Dermis microvascular lymphatic vessel endothelial cell (primary cell): Measurements from ENCODE around the gene ADAMTSL1. TPM values are rescaled to one million over a fixed set of nuclear protein-coding genes. Genes with fewer than 3 reads are reported as not detected.

Source experiments
- DNase-seq, 2 donors: peaks; one replicate each; pipeline versions ENCODE4 v3.0.0 to v3.0.0-alpha.2; 2010; ENCODE audit warnings: low read depth in 2 of 2
- total RNA-seq: library from RNA; depleted of rRNA; stranded (reverse); fragments of >200 nt; gene quantifications from 2 replicates; pipeline ENCODE4 v1.2.1, GENCODE V29; 2014

ADAMTSL1 gene
- total RNA-seq, 1 donor from 2014 or later = 9.1 TPM

- DNase-seq = no peak
Observed at GRCh38 chr9:18548456-18548855, 74.5 kb downstream of the ADAMTSL1 start.

- DNase-seq = no peak
Observed at GRCh38 chr9:18549772-18550171, 75.8 kb downstream of the ADAMTSL1 start.

GRCh38 chr9:18550286-18550685 lies 76.3 kb downstream of the ADAMTSL1 start:
- no peak for DNase-seq

GRCh38 chr9:18554244-18554643 lies 80.3 kb downstream of the ADAMTSL1 start:
- no peak for DNase-seq

- DNase-seq = peak in 1 of 2 donors; percentile 58
Observed at GRCh38 chr9:18555105-18555883, 81.3 kb downstream of the ADAMTSL1 start.

GRCh38 chr9:18564018-18564880 lies 90.3 kb downstream of the ADAMTSL1 start:
- DNase-seq = no peak

- DNase-seq = peak; percentile 32 to 91
Observed at GRCh38 chr9:18566121-18566520, 92.2 kb downstream of the ADAMTSL1 start.

GRCh38 chr9:18568973-18569372 lies 95.0 kb downstream of the ADAMTSL1 start:
- no peak for DNase-seq

GRCh38 chr9:18569941-18570630 lies 96.1 kb downstream of the ADAMTSL1 start:
- no peak for DNase-seq

- no peak for DNase-seq
Observed at GRCh38 chr9:18573021-18573556, 99.1 kb downstream of the ADAMTSL1 start.

- DNase-seq = no peak
Observed at GRCh38 chr9:18575686-18576085, 101.7 kb downstream of the ADAMTSL1 start.

GRCh38 chr9:18579536-18579935 lies 105.6 kb downstream of the ADAMTSL1 start:
- no peak for DNase-seq

- no peak for DNase-seq
Observed at GRCh38 chr9:18580151-18580550, 106.2 kb downstream of the ADAMTSL1 start.

- DNase-seq = no peak
Observed at GRCh38 chr9:18585996-18586395, 112.0 kb downstream of the ADAMTSL1 start.

- DNase-seq = no peak
Observed at GRCh38 chr9:18588002-18588401, 114.0 kb downstream of the ADAMTSL1 start.

- DNase-seq = no peak
Observed at GRCh38 chr9:18591261-18591660, 117.3 kb downstream of the ADAMTSL1 start.

- DNase-seq = no peak
Observed at GRCh38 chr9:18594837-18595236, 120.9 kb downstream of the ADAMTSL1 start.

GRCh38 chr9:18595597-18595996 lies 121.6 kb downstream of the ADAMTSL1 start:
- DNase-seq = no peak

- no peak for DNase-seq
Observed at GRCh38 chr9:18596920-18597319, 123.0 kb downstream of the ADAMTSL1 start.

- DNase-seq = no peak
Observed at GRCh38 chr9:18598969-18599368, 125.0 kb downstream of the ADAMTSL1 start.

- DNase-seq = no peak
Observed at GRCh38 chr9:18601026-18601425, 127.1 kb downstream of the ADAMTSL1 start.

- no peak for DNase-seq
Observed at GRCh38 chr9:18601956-18602355, 128.0 kb downstream of the ADAMTSL1 start.
